Endodermal cell (in vitro differentiated cells): ENCODE results near the gene RINL. TPM values are rescaled to one million over a fixed set of nuclear protein-coding genes. Genes with fewer than 3 reads are reported as not detected.

Source experiments
- DNase-seq: peaks from one replicate; pipeline ENCODE4 v3.0.0-alpha.2; 2017
- H3K27ac ChIP-seq: 2 replicates; pipeline ENCODE4 v1.5.1; 2013; ENCODE audit warnings: mild to moderate bottlenecking, low read depth, low read length, moderate library complexity
- H3K27me3 ChIP-seq: 2 replicates; pipeline ENCODE4 v1.6.1; 2013; ENCODE audit warnings: mild to moderate bottlenecking, low read length, moderate library complexity; ENCODE audit not compliant: insufficient read depth, control insufficient read depth, poor library complexity, severe bottlenecking
- H3K36me3 ChIP-seq: 2 replicates; pipeline ENCODE4 v1.7.0; 2013; ENCODE audit warnings: mild to moderate bottlenecking, low read length, moderate library complexity; ENCODE audit not compliant: control insufficient read depth, insufficient read depth
- H3K4me1 ChIP-seq: one replicate; pipeline ENCODE4 v1.7.0; 2013; ENCODE audit warnings: low read length; ENCODE audit not compliant: control insufficient read depth, insufficient read depth
- H3K4me3 ChIP-seq: 2 replicates; pipeline ENCODE4 v1.5.1; 2013; ENCODE audit warnings: mild to moderate bottlenecking, low read length, moderate library complexity
- H3K9ac ChIP-seq: 2 replicates; pipeline ENCODE4 v1.6.1; 2013; ENCODE audit warnings: mild to moderate bottlenecking, low read length, moderate library complexity; ENCODE audit not compliant: poor library complexity, severe bottlenecking; ENCODE audit errors: extremely low read depth
- H3K9me3 ChIP-seq: 2 replicates; pipeline ENCODE4 v1.6.1; 2013; ENCODE audit warnings: mild to moderate bottlenecking, low read length, moderate library complexity; ENCODE audit not compliant: control insufficient read depth
- H3K27ac Mint-ChIP-seq: 2 replicates; pipeline ENCODE4 v1.8.0; 2020; ENCODE audit warnings: mixed read lengths
- H3K27me3 Mint-ChIP-seq: 2 replicates; pipeline ENCODE4 v1.8.0; 2021; ENCODE audit warnings: mild to moderate bottlenecking, mixed read lengths; ENCODE audit not compliant: insufficient read depth
- H3K36me3 Mint-ChIP-seq: 2 replicates; pipeline ENCODE4 v1.8.0; 2020; ENCODE audit warnings: low read depth, mixed read lengths
- H3K4me1 Mint-ChIP-seq: 2 replicates; pipeline ENCODE4 v1.8.0; 2020; ENCODE audit warnings: mixed read lengths
- H3K4me3 Mint-ChIP-seq: 2 replicates; pipeline ENCODE4 v1.8.0; 2020; ENCODE audit warnings: mild to moderate bottlenecking, moderate library complexity, mixed read lengths
- H3K9me3 Mint-ChIP-seq: 2 replicates; pipeline ENCODE4 v1.8.0; 2020; ENCODE audit warnings: mild to moderate bottlenecking, mixed read lengths
- WGBS, 2 experiments: methylation state at CpG; one replicate each; pipeline versions ENCODE4 v1.1.5 to v1.1.7; 2013; ENCODE audit warnings: missing lambda C conversion rate in 2 of 2, mixed read lengths in 1 of 2; ENCODE audit not compliant: insufficient coverage in 1 of 2, insufficient read length in 1 of 2; 5-methylcytosine and 5-hydroxymethylcytosine counted together
- total RNA-seq, 2 donors: library from RNA; stranded (reverse); fragmentation: NEBNext Ultra II Directional in 1 of 2; extraction: Animal tissue kit (Norgen Biotek cat#: 25700) in 1 of 2; gene quantifications; 2 replicates in 1 of 2; 3 replicates in 1 of 2; pipeline ENCODE4 v1.2.1, GENCODE V29; 2021
- TF ChIP-seq, protein P1 (sequence below): fragments of 200-600 bp; sonication (generic); conservative IDR thresholded peaks from 2 replicates; pipeline ENCODE4 v1.5.0; 2021; ENCODE audit warnings: antibody characterized with exemption, mild to moderate bottlenecking

RINL gene
- total RNA-seq, 2 donors from 2014 or later: 4.8 to 6.7 TPM

DNA sequence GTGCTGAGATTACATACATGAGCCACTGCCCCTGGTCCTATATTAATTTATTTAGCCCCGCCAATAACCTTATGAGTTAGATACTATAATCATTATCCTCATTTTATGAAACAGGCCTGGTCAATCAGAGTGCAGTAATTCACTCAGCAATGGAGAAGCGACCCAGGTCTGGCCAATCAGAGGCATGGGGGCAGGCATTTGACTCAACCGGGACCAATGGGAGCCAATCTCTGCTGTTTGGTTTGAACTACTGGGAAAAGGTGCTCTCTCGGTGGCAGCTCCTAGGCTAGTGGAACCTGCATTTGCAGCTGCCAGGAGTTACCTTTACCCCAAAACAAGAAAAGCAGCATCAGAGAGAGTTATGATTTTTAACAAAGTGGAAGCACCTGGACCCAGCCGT is 14.8 kb upstream of the RINL start:
- DNase-seq: peak; percentile 71
- peaks cover 12% of the 10 kb centered on the region for H3K36me3 ChIP-seq

DNA sequence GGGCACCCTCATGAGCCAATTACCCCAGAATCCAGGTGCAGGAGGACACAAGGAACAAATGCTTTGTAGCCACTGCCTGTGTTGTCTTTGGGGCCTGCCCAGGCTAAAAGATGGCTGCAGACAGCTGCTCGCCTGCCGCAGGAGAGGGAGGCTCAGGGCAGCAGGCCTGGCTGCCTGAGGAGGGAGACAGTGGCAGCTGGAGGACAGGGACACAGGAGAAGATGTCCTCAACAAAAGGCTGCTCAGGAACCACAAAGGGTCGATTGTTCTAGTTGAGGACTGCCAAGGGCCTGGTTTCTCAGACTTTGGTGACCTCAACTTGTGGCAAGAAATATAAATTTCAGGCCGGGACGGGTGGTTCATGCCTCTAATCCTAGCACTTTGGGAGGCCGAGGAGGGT is 13.7 kb upstream of the RINL start:
- Mint-ChIP-seq H3K9me3 (no peaks in the 10 kb centered on the region), H3K4me1 (no peaks in the 10 kb centered on the region), H3K27ac (no peak overlapping the region), H3K36me3 (no peaks in the 10 kb centered on the region), H3K4me3 (no peak overlapping the region), H3K27me3 (no peaks in the 10 kb centered on the region)
- Histone ChIP-seq H3K4me1 (no peaks in the 10 kb centered on the region), H3K27me3 (no peaks in the 10 kb centered on the region), H3K9me3 (no peaks in the 10 kb centered on the region), H3K9ac (no peak overlapping the region), H3K27ac (peak overlapping the region; percentile 63), H3K36me3 (peaks cover 12% of the 10 kb centered on the region), H3K4me3 (no peak overlapping the region)
- DNase-seq: peak; percentile 29
- TF ChIP-seq, protein P1, sequence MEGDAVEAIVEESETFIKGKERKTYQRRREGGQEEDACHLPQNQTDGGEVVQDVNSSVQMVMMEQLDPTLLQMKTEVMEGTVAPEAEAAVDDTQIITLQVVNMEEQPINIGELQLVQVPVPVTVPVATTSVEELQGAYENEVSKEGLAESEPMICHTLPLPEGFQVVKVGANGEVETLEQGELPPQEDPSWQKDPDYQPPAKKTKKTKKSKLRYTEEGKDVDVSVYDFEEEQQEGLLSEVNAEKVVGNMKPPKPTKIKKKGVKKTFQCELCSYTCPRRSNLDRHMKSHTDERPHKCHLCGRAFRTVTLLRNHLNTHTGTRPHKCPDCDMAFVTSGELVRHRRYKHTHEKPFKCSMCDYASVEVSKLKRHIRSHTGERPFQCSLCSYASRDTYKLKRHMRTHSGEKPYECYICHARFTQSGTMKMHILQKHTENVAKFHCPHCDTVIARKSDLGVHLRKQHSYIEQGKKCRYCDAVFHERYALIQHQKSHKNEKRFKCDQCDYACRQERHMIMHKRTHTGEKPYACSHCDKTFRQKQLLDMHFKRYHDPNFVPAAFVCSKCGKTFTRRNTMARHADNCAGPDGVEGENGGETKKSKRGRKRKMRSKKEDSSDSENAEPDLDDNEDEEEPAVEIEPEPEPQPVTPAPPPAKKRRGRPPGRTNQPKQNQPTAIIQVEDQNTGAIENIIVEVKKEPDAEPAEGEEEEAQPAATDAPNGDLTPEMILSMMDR: no peak
- whole genome bisulfite sequencing, 2 experiments: 89 to 97% methylated on average over 6 of the region's 6 CpGs

More for the DNA sequence above, 14.8 kb upstream of the RINL start:
- Histone ChIP-seq H3K4me1 (no peaks in the 10 kb centered on the region), H3K27ac (no peak overlapping the region), H3K9ac (no peak overlapping the region), H3K27me3 (no peaks in the 10 kb centered on the region), H3K9me3 (no peaks in the 10 kb centered on the region), H3K4me3 (no peak overlapping the region)
- H3K27ac Mint-ChIP-seq: no peak overlapping the region
- H3K4me1 Mint-ChIP-seq: no peaks in the 10 kb centered on the region
- no peak overlapping the region for H3K4me3 Mint-ChIP-seq
- TF ChIP-seq, protein P1: no peak
- no peaks in the 10 kb centered on the region for H3K36me3 Mint-ChIP-seq
- H3K27me3 Mint-ChIP-seq: peaks cover 3% of the 10 kb centered on the region
- 87 to 89% methylated on average over 3 to 5 of the region's 5 CpGs for WGBS, 2 experiments
- H3K9me3 Mint-ChIP-seq: no peaks in the 10 kb centered on the region

DNA sequence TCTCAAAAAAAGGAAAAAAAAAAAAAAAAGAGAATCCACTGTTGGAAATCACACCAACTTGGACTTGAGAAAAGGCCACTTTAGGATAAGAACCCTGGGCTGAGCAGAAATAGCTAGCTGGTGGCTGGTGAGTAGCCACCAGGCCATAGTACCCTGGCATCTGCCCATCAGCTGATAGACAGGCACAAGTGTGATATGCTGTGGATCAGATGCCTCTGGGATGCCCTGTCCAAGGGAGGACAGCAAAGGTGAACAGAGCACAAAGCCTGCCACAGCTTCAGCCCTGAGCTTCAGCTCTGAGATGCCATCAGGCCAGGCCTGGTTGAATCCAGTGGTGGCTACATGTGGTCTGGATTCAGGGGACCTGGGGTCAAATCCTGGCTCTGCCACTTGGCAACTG is 12.6 kb upstream of the RINL start:
- no peaks in the 10 kb centered on the region for H3K9me3 ChIP-seq
- no peak for DNase-seq
- H3K27ac ChIP-seq: no peak overlapping the region
- TF ChIP-seq, protein P1: no peak
- no peak overlapping the region for H3K9ac ChIP-seq
- H3K36me3 ChIP-seq: peaks cover 12% of the 10 kb centered on the region
- Mint-ChIP-seq H3K4me1 (no peaks in the 10 kb centered on the region), H3K27ac (no peak overlapping the region), H3K4me3 (no peak overlapping the region), H3K36me3 (no peaks in the 10 kb centered on the region), H3K27me3 (no peaks in the 10 kb centered on the region), H3K9me3 (no peaks in the 10 kb centered on the region)
- no peak overlapping the region for H3K4me3 ChIP-seq
- no peaks in the 10 kb centered on the region for H3K4me1 ChIP-seq
- H3K27me3 ChIP-seq: no peaks in the 10 kb centered on the region
